HepG2 (cell line): ENCODE data around the gene NBEAL2. TPM values are rescaled to one million over a fixed set of nuclear protein-coding genes. Genes with fewer than 3 reads are reported as not detected.

Source experiments
- ATAC-seq: fragments of 200-7000 bp; cut with Tn5 transposase; 3 replicates; pipeline ENCODE4 v1.9.1; 2020; ENCODE audit warnings: mild to moderate bottlenecking, moderate library complexity
- BruUV-seq: library from RNA; stranded (reverse); fragments of 400-500 nt; replicated peaks from 2 replicates; lab custom pipeline; 2021; lab: Mats Ljungman, UMichigan
- CTCF ChIA-PET: fragments of 300-600 bp; formaldehyde crosslinking; extraction: SDS; loops from one replicate; lab custom pipeline; 2021; ENCODE audit warnings: low total read pairs, inconsistent platforms, low intra/inter-chr PET ratio; lab: Yijun Ruan, JAX
- POLR2A ChIA-PET: fragments of 350-600 bp; sonication (Branson Sonifier 250); formaldehyde crosslinking; loops from one replicate; lab custom pipeline; 2020; ENCODE audit warnings: antibody characterized with exemption, inconsistent platforms; lab: Yijun Ruan, JAX
- DNase-seq: peaks from one replicate; pipeline ENCODE4 v3.0.0-alpha.2; 2015; ENCODE audit warnings: low spot score
- FAIRE-seq: peaks from 3 replicates; lab custom pipeline; 2011; peaks lifted over from hg19 to GRCh38; lab: Jason Lieb, UNC
- H2AFZ ChIP-seq: one replicate; pipeline ENCODE4 v1.6.1; 2011; ENCODE audit warnings: low read length, inconsistent platforms
- H3K27ac ChIP-seq: fragments of 300-600 bp; 3 replicates; pipeline ENCODE4 v1.8.0; 2011; ENCODE audit warnings: mixed run types, mild to moderate bottlenecking, mixed read lengths, low read length, inconsistent platforms; ENCODE audit not compliant: insufficient read depth; ENCODE audit errors: extremely low read length
- H3K27me3 ChIP-seq, 2 experiments: fragments of 200-600 bp in 1 of 2; 2 replicates in 1 of 2; 3 replicates in 1 of 2; pipeline versions ENCODE4 v1.6.0 to v1.8.0; 2011; ENCODE audit warnings: low read length in 2 of 2, mild to moderate bottlenecking in 2 of 2, moderate library complexity in 2 of 2, inconsistent platforms in 1 of 2; ENCODE audit not compliant: insufficient read depth in 2 of 2, control insufficient read depth in 1 of 2
- H3K36me3 ChIP-seq, 2 experiments: fragments of 200-600 bp in 1 of 2; replicated peaks in 1 of 2; 2 replicates in 1 of 2; 3 replicates in 1 of 2; pipeline versions ENCODE4 v1.5.1 to v1.8.0; 2011; ENCODE audit warnings: low read length in 2 of 2, inconsistent platforms in 1 of 2; ENCODE audit not compliant: insufficient read depth in 2 of 2, control insufficient read depth in 1 of 2
- H3K4me1 ChIP-seq: 2 replicates; pipeline ENCODE4 v1.5.1; 2012; ENCODE audit warnings: low read length, inconsistent platforms; ENCODE audit not compliant: insufficient read depth
- H3K4me2 ChIP-seq: 2 replicates; pipeline ENCODE4 v1.6.0; 2011; ENCODE audit warnings: low read depth, low read length, inconsistent platforms
- H3K4me3 ChIP-seq, 3 experiments: fragments of 200-600 bp in 1 of 3; sonication (generic), shearing (Covaris generic) in 1 of 3; replicated peaks in 1 of 3; 2 replicates each; pipeline ENCODE4 v1.5.1; 2011 to 2016; ENCODE audit warnings: low read length in 3 of 3, inconsistent platforms in 2 of 3, low read depth in 2 of 3, mild to moderate bottlenecking in 2 of 3, control low read depth in 1 of 3, mixed read lengths in 1 of 3; ENCODE audit not compliant: insufficient read depth in 1 of 3
- H3K79me2 ChIP-seq: one replicate; pipeline ENCODE4 v1.6.1; 2011; ENCODE audit warnings: low read length, inconsistent platforms; ENCODE audit not compliant: insufficient read depth
- H3K9ac ChIP-seq: 2 replicates; pipeline ENCODE4 v1.6.0; 2011; ENCODE audit warnings: mild to moderate bottlenecking, low read depth, low read length, inconsistent platforms; ENCODE audit not compliant: insufficient read depth
- H3K9me3 ChIP-seq: 2 replicates; pipeline ENCODE4 v1.5.1; 2012; ENCODE audit warnings: mild to moderate bottlenecking, low read length
- H4K20me1 ChIP-seq: 2 replicates; pipeline ENCODE4 v1.6.0; 2011; ENCODE audit warnings: inconsistent platforms, mild to moderate bottlenecking, low read length, moderate library complexity; ENCODE audit not compliant: insufficient read depth
- DNMT1 ChIP-seq: sonication (generic); formaldehyde crosslinking; IDR thresholded peaks from 2 replicates; pipeline ENCODE4 v1.5.1; 2020; ENCODE audit warnings: mild to moderate bottlenecking, missing genetic modification reagents
- DR1 ChIP-seq: sonication (generic); formaldehyde crosslinking; IDR thresholded peaks from 2 replicates; pipeline ENCODE4 v1.8.0; 2021; ENCODE audit warnings: mild to moderate bottlenecking, missing genetic modification reagents, inconsistent platforms
- FOXJ3 ChIP-seq: sonication (generic); formaldehyde crosslinking; IDR thresholded peaks from 2 replicates; pipeline ENCODE4 v1.4.0; 2020; ENCODE audit warnings: missing genetic modification reagents, mild to moderate bottlenecking, borderline replicate concordance
- HDAC2 ChIP-seq: sonication (generic); formaldehyde crosslinking; IDR thresholded peaks from 2 replicates; pipeline ENCODE4 v1.4.0; 2020; ENCODE audit warnings: missing genetic modification reagents
- HNF4G ChIP-seq, 2 experiments: sonication (generic) in 1 of 2; formaldehyde crosslinking in 1 of 2; IDR thresholded peaks; 2 replicates each; pipeline versions ENCODE4 v1.4.0 to v1.6.1; 2011 to 2020; ENCODE audit warnings: borderline replicate concordance in 2 of 2, low read depth in 2 of 2, mild to moderate bottlenecking in 2 of 2, low read length in 1 of 2, missing genetic modification reagents in 1 of 2, moderate library complexity in 1 of 2
- LCORL ChIP-seq, 2 experiments: fragments of 450-650 bp in 1 of 2; sonication (generic) in 1 of 2; formaldehyde crosslinking in 1 of 2; IDR thresholded peaks; 2 replicates each; pipeline versions ENCODE4 v1.5.0 to v1.6.1; 2017 to 2020; ENCODE audit warnings: antibody characterized with exemption in 1 of 2, missing genetic modification reagents in 1 of 2
- ZNF225 ChIP-seq: sonication (generic); formaldehyde crosslinking; IDR thresholded peaks from 2 replicates; pipeline ENCODE4 v1.4.0; 2020; ENCODE audit warnings: mild to moderate bottlenecking, missing genetic modification reagents
- ZNF883 ChIP-seq: sonication (generic); formaldehyde crosslinking; IDR thresholded peaks from 2 replicates; pipeline ENCODE4 v1.5.1; 2020; ENCODE audit warnings: mild to moderate bottlenecking, missing genetic modification reagents; ENCODE audit errors: not compliant biosample characterization
- WGBS: methylation state at CpG from one replicate; pipeline ENCODE4 v1.1.6; 2017; ENCODE audit warnings: low lambda C conversion rate; 5-methylcytosine and 5-hydroxymethylcytosine counted together
- in situ Hi-C: cut with HindIII; loops from 2 replicates; pipeline ENCODE4 v1.10.0; 2017; ENCODE audit warnings: low pct_unique_long_range_greater_than_20kb; ENCODE audit not compliant: extremely low pct_ligation_motif_present
- intact Hi-C: fragments of 100-400 bp; cut with micrococcal nuclease; formaldehyde crosslinking; loops from one replicate; pipeline ENCODE4 v1.10.0; 2022; ENCODE audit not compliant: unreplicated experiment
- polyA plus RNA-seq, 8 experiments: library from polyadenylated mRNA; depleted of rRNA in 3 of 8; stranded (reverse) in 7 of 8; unstranded in 1 of 8; fragments of >200 nt; fragmentation: Illumina TruSeq in 4 of 8; extraction: Trizol in 4 of 8; gene quantifications; 2 replicates each; pipeline versions ENCODE4 v1.2.1 to v1.2.3, GENCODE V29; 2011 to 2016; ENCODE audit warnings: low read depth in 4 of 8, missing spikeins in 1 of 8, mixed read lengths in 1 of 8; ENCODE audit not compliant: insufficient read depth in 1 of 8
- total RNA-seq, 5 experiments: library from RNA; depleted of rRNA; stranded (reverse); fragments of >200 nt; fragmentation: Illumina TruSeq; extraction: Trizol; gene quantifications; 2 replicates each; pipeline ENCODE4 v1.2.3, GENCODE V29; 2016; ENCODE audit warnings: low read depth in 1 of 5
- TF ChIP-seq, protein P1 (sequence below): sonication (generic); formaldehyde crosslinking; IDR thresholded peaks from 2 replicates; pipeline ENCODE4 v1.9.0; 2022; ENCODE audit warnings: low read depth, missing genetic modification reagents
- TF ChIP-seq, protein P2 (sequence below): IDR thresholded peaks from 2 replicates; pipeline ENCODE4 v1.6.1; 2012; ENCODE audit warnings: inconsistent platforms
- TF ChIP-seq, protein P3 (sequence below): sonication (generic); formaldehyde crosslinking; IDR thresholded peaks from 2 replicates; pipeline ENCODE4 v1.4.0; 2020; ENCODE audit warnings: missing genetic modification reagents
- TF ChIP-seq, protein P4 (sequence below): sonication (generic); formaldehyde crosslinking; IDR thresholded peaks from 2 replicates; pipeline ENCODE4 v1.4.0; 2020; ENCODE audit warnings: missing genetic modification reagents
- TF ChIP-seq, protein P5 (sequence below): sonication (generic); formaldehyde crosslinking; IDR thresholded peaks from 2 replicates; pipeline ENCODE4 v1.8.0; 2022; ENCODE audit warnings: mild to moderate bottlenecking, missing genetic modification reagents, moderate library complexity

The NBEAL2 gene
- total and polyA plus RNA-seq, 2 of the 13 experiments (the other 11 are each of a cell fraction or from before 2014, with no cell fraction given): 9.7 to 12.4 TPM

DNA sequence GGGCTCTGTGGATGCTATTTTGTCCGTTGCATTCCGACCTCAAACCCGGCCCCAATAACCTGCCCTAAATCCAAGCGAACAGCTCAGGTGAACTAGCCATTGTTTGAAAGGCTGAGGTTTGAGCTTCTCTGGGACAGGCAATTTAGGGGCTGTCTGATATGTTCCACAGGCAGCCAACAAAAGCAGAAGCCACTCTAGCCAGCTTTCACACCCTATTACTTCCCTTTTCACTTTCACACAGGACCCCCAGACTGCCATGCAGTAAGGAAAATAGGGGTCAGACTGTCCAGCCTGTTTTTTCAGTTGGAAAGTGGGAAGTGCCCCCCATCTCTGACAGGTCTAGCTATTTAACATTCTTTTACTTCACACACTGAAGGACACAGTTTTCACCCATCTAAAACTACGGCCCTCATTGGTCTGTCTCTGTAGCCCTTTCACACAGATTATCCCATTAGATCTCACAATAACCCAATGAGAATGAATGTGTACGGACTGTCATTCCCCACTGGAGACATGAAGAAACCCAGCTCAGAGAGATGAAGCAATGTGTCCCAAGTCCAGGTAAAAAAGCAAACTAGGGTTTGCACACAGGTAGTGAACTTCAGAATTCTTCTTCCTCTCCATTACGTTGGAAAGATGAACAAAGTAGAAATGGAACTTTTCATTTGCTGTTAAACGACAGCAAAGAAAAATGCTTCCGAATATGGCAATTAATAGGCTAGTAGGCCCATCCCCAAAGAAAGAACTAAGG, 4.9 kb upstream of the NBEAL2 start (continued):
- TF ChIP-seq HNF4G (IDR thresholded peaks at IDR 0.05; ENCODE audit: borderline replicate concordance, low read depth, low read length): peak; percentile 71; the same call in 1 of the 2 replicates
- no peak for TF ChIP-seq HNF4G (CRISPR knock-in tag; IDR thresholded peaks at IDR 0.05; ENCODE audit: borderline replicate concordance, low read depth)
- no peak for TF ChIP-seq LCORL (IDR thresholded peaks at IDR 0.05)
- no peak for TF ChIP-seq LCORL (CRISPR knock-in tag; IDR thresholded peaks at IDR 0.05)
- peak; percentile 46; the same call in 1 of the 2 replicates for TF ChIP-seq HDAC2 (CRISPR knock-in tag)

DNA sequence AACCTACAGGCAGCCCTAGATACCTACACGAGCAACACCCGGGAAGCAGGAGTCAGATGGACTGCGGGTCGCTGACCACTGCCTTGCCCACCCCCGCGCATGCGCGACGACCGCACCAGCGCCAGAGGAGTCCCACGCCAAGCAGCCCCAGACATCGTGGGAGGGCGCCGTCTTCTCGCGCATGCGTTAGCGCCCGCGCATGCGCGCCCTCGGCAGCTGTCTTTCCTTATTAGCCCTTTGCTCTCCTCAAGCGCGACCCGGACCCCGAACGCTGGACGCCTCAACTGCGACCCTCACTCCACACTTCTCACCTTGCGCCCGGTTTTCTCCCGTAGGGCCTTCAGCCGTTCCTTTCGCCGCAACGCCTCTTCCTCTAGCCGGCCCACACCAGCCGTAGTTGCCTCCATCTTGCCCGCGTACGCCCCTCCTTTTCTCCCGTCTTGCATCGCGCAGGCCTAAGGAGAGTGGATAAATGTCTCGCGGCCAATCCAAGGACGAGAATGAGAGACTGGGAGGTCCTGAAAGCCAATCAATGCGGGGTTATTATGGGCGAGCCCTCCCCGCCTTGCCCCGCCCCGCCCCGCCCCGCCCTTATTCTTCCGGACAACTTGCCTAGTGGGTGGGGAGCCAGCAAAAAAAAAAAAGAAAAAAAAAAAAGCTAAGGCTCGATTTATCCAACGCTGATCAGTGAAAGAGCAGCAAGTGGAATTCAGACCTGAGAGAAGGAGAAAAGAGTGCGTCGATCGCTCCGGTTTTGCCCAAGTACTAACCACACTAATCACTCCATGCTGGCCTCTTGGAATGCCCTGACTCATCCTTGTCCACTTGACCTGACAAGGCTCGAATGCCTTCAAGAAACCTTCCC, 2.9 kb upstream of the NBEAL2 start, which contains the start of gene CCDC12:
Gene CCDC12, minus strand, starts transcription at position 420 of the 865 bp plus-strand sequence. Its CDS starts 13 bp downstream, at position 407.
- peak within 1 kb of the TSS; percentile 93 for H3K9ac ChIP-seq
- H3K4me3 ChIP-seq: peak within 1 kb of the TSS; percentile 69 to 98 (median 79); a peak in 5 of 6 replicates
- DNase-seq (peak; percentile 98), FAIRE-seq (peak; percentile 86), ATAC-seq (peak; percentile 79)
- no peak within 1 kb of the TSS for H2AFZ ChIP-seq
- peaks cover 19% of the 10 kb centered on the region for H4K20me1 ChIP-seq
- peaks cover 70% of the 10 kb centered on the region for H3K4me1 ChIP-seq
- H3K4me2 ChIP-seq: peak within 1 kb of the TSS; percentile 87
- POLR2A ChIA-PET: interaction anchor here (0.6 to 3.9 kb wide), 13 partner anchors 8 to 128 kb away, joined by 3 to 34 read pairs (median 6); no protein-coding TSS in a partner anchor
- 1% methylated on average over 49 of the region's 64 CpGs for whole genome bisulfite sequencing
- H3K79me2 ChIP-seq: peaks cover 50% of the 10 kb centered on the region
- CTCF ChIA-PET: no interaction called here
- peak within 1 kb of the TSS; percentile 97 for H3K27ac ChIP-seq
- no peaks in the 10 kb centered on the region for H3K36me3 ChIP-seq
- no peaks in the 10 kb centered on the region; a peak in 1 of 5 replicates for H3K27me3 ChIP-seq
- intact Hi-C loops: loop anchor here (10.0 kb wide), 1 partner anchor 52 kb away; no protein-coding TSS in a partner anchor
- no peaks in the 10 kb centered on the region for H3K9me3 ChIP-seq
- BruUV-seq: no TSS peak
- in situ Hi-C loops: no loop called here
- TF ChIP-seq, protein P1, sequence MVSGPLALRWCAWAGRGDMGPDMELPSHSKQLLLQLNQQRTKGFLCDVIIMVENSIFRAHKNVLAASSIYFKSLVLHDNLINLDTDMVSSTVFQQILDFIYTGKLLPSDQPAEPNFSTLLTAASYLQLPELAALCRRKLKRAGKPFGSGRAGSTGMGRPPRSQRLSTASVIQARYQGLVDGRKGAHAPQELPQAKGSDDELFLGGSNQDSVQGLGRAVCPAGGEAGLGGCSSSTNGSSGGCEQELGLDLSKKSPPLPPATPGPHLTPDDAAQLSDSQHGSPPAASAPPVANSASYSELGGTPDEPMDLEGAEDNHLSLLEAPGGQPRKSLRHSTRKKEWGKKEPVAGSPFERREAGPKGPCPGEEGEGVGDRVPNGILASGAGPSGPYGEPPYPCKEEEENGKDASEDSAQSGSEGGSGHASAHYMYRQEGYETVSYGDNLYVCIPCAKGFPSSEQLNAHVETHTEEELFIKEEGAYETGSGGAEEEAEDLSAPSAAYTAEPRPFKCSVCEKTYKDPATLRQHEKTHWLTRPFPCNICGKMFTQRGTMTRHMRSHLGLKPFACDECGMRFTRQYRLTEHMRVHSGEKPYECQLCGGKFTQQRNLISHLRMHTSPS (CRISPR knock-in tag): no peak
- TF ChIP-seq ZNF225 (CRISPR knock-in tag): no peak; the same call in 1 of the 2 replicates
- TF ChIP-seq, protein P2, sequence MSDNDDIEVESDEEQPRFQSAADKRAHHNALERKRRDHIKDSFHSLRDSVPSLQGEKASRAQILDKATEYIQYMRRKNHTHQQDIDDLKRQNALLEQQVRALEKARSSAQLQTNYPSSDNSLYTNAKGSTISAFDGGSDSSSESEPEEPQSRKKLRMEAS: peak; percentile 75; the same call in 1 of the 2 replicates
- peak; percentile 77 for TF ChIP-seq ZNF883 (CRISPR knock-in tag)
- TF ChIP-seq FOXJ3 (CRISPR knock-in tag): no peak
- TF ChIP-seq, protein P3, sequence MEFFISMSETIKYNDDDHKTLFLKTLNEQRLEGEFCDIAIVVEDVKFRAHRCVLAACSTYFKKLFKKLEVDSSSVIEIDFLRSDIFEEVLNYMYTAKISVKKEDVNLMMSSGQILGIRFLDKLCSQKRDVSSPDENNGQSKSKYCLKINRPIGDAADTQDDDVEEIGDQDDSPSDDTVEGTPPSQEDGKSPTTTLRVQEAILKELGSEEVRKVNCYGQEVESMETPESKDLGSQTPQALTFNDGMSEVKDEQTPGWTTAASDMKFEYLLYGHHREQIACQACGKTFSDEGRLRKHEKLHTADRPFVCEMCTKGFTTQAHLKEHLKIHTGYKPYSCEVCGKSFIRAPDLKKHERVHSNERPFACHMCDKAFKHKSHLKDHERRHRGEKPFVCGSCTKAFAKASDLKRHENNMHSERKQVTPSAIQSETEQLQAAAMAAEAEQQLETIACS (CRISPR knock-in tag): 0 out of 2 replicates have a peak, but pooled peaks have one; percentile 46
- 0 out of 2 replicates have a peak, but pooled peaks have one; percentile 47 for TF ChIP-seq DNMT1 (CRISPR knock-in tag)
- TF ChIP-seq, protein P4, sequence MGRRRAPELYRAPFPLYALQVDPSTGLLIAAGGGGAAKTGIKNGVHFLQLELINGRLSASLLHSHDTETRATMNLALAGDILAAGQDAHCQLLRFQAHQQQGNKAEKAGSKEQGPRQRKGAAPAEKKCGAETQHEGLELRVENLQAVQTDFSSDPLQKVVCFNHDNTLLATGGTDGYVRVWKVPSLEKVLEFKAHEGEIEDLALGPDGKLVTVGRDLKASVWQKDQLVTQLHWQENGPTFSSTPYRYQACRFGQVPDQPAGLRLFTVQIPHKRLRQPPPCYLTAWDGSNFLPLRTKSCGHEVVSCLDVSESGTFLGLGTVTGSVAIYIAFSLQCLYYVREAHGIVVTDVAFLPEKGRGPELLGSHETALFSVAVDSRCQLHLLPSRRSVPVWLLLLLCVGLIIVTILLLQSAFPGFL (CRISPR knock-in tag): no peak
- TF ChIP-seq, protein P5, sequence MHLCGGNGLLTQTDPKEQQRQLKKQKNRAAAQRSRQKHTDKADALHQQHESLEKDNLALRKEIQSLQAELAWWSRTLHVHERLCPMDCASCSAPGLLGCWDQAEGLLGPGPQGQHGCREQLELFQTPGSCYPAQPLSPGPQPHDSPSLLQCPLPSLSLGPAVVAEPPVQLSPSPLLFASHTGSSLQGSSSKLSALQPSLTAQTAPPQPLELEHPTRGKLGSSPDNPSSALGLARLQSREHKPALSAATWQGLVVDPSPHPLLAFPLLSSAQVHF (CRISPR knock-in tag): no peak
- peak; percentile 63; the same call in 1 of the 2 replicates for TF ChIP-seq DR1 (CRISPR knock-in tag)
